DOHH2 (cell line): ENCODE results near the gene ZNF787.

Source experiments
- CTCF ChIP-seq: fragments of 200-600 bp; sonication (generic); IDR thresholded peaks from one replicate; pipeline ENCODE4 v1.5.1; 2014; ENCODE audit warnings: antibody characterized with exemption, mild to moderate bottlenecking, low read depth, low read length; ENCODE audit not compliant: poor library complexity, severe bottlenecking
- EZH2phosphoT487 ChIP-seq: fragments of 200-600 bp; sonication (generic); IDR thresholded peaks from 2 replicates; pipeline ENCODE4 v1.6.1; 2017; ENCODE audit warnings: borderline replicate concordance, mild to moderate bottlenecking, antibody characterized with exemption, low read length, moderate library complexity, mixed read lengths

GRCh38 chr19:56113074-56113632 lies 7.9 kb downstream of the ZNF787 start:
- TF ChIP-seq CTCF (no peak), EZH2phosphoT487 (no peak)
